Stimulated activated CD4-positive, alpha-beta T cell treated with anti-CD3 and anti-CD28 coated beads, Interleukin-1b, Interleukin-23, amount 100 ng/mL, for 4 hours (primary cell): ENCODE results near the gene DPYSL5.
A peak's percentile ranks its signal among the peaks of the same experiment; 100 is the strongest.

Source experiments
- DNase-seq, 2 donors: peaks; one replicate each; pipeline ENCODE4 v3.0.0-alpha.2; 2020; ENCODE audit warnings: low read depth in 2 of 2

DPYSL5 gene

DNA sequence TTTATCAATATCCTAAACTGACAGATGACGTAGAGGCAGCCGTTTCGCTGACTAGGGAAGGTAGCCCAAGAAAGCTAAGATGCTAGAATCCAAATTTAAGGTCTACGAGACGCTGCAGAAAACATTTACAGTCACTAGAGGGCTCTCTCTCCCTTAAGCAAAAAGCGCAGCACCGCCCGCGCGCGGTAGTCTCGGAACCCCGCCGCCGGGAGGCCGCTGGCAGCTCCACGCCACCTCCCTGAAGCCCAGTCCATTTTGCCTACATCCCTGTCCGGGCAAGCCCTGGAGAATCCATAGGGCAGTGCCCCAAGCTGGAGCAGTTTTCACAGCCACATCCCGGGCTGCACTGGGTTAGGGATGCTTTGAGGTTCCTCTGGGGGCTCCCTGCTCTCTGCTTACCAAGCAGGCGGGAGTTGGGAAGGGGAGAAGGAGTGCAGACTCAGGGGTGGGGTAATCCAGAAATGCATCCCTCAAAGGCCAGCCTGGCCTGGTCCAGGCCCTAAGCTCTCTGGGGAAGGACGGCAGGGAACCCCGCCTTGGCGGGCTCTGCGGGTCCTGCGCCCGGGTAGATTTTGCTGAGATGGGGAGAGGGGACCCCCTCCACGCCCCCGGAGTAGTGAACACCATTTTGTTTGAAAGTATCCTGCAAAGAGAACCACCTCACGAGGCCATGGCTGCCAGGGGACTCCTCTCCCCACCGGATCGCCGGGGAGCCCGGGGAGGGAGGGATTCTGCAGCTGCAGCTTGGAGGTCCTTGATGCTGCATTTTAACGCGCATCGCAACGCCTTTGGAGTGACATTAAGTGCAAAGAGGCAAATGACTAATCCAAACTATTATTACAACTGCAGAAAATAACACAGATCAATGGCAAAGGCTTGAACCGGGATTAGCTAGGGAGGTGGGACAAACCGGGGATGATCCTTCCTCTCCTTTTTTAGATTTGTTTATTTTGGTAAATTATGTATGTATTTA lies 1.3 kb upstream of the DPYSL5 start:
- DNase-seq, result peak; percentile 57 to 59

GRCh38 chr2:26847307-26847654 lies 651 bp upstream of the DPYSL5 start:
- DNase-seq, result no peak

DNA sequence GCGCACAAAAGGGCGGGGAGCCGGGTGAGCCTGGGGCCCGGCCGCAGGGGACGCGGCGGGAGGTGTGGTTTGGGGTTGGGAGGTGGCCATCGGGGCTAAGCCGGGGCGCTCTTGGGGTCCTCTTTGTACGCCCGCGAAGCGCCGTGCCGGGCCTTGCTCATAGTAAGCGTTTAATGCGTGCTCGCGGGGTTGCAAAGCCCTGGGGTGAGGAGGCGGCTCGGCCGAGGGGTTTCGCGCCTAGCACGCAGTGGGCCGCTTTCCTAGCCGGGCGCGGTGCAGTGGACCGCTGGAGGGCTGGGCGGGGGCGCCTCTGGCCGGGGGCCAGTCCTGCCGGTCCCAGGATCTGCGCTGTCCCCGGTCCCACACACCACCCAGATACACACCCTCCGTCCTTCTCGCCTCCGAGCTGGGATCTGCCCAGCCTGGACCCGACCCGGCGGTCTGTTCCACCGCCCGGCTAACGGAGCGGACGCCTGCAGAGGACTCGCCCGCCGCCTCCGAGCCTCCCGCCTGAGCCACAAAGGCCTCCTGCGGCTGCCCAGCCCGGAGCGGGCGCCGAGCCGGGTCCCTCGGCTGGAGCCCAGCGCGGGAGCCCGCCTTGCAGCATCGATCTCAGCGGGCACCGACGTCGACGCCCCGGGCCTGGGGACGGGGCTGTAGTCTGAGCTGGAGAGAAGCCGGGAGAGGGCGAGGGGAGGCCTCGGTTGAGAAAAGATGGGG lies 564 bp downstream of the DPYSL5 start:
- peak in 1 of 2 donors; percentile 24 for DNase-seq

- peak in 1 of 2 donors; percentile 7 for DNase-seq
Measured at GRCh38 chr2:26849056-26849999, 1.4 kb downstream of the DPYSL5 start.

GRCh38 chr2:26850000-26850431 lies 2.1 kb downstream of the DPYSL5 start:
- no peak for DNase-seq

DNA sequence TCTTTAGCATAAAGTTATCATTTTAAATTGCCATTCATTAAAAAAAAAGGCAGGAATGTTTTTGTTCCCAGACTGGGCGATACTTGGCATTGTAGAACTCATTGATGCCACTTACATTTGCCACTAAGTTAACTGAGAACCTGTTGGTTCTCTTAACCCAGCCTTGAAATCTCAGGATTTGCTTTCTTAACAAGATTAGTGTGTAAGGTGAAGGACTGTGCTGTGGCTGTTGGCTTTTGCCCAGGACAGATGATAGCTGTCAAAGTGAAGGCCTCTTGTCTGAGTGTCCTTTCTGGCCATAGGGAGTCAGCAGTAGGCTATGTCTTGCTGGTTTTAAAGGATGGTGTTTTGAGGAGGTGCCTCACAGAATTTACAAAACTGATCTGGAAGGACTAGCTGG lies 2.6 kb downstream of the DPYSL5 start:
- no peak for DNase-seq

DNA sequence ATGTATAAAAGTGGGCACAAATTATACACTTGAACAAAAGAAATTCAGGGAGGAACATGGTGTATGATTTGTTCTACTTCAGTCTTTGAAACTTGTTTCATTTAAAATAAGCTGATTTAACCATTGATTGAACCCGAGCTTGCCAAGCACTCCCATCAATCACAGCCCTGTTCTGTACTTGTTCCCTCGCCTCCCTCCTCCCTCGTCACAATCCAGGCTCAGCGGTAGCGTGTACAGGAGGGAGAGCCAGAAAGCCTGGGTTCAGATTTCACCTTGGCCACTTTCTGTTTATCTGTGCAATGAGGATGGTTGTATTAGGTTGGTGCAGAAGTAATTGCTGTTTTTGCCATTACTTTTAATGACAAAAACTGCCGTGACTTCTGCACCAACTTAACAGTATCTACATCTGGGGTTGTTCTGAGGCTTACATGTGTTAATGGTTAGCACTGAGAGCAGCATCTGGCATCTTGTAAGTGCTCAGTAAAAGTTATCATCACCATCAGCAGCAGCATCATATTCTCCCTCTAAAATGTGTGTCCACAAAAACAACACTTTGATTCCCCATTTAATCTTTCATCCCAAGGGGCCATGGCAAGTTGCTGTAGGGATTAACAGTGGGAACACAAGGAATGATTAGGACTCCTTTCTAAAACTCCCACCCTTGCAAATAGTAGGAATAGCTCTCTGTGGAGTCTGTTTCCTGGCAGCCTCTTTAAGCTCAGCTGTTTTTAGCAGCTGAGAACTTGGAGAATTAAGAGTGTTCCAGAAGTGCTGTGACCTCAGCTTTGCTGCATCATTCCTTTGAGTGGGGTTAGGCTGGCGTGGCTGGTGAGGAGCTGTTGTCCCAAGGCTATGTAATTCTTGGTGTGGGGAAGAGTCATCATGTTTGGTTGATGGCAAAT lies 4.7 kb downstream of the DPYSL5 start:
- DNase-seq, result no peak

GRCh38 chr2:26853751-26854150 lies 5.8 kb downstream of the DPYSL5 start:
- DNase-seq, result no peak

GRCh38 chr2:26854283-26854827 lies 6.4 kb downstream of the DPYSL5 start:
- no peak for DNase-seq

DNA sequence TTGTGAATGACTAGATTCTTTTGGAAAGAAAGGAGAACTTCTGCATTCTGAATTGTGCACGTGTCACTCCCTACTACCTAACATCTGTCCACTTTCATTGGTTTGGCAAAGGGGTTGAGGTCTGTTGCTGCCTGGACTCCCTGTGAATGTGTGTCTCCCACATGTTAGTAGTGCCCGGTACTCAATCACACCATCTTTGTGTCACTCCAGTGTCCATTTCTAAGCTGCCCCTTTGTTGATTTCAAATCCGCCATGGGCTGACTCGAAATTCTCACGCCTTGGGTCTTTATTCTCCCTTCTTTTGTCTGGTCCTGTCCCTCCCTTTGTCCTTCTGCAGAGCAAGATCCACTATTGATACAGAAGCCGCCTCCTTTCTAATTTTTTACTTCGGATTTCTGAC lies 7.5 kb downstream of the DPYSL5 start:
- no peak for DNase-seq

- no peak for DNase-seq
Measured at GRCh38 chr2:26859622-26860021, 11.7 kb downstream of the DPYSL5 start.

- DNase-seq, result no peak
Measured at GRCh38 chr2:26860211-26860850, 12.4 kb downstream of the DPYSL5 start.

GRCh38 chr2:26861610-26862224 lies 13.8 kb downstream of the DPYSL5 start:
- DNase-seq, result no peak

- DNase-seq, result no peak
Measured at GRCh38 chr2:26864226-26864625, 16.3 kb downstream of the DPYSL5 start.

- no peak for DNase-seq
Measured at GRCh38 chr2:26864646-26865045, 16.7 kb downstream of the DPYSL5 start.

- DNase-seq, result no peak
Measured at GRCh38 chr2:26870585-26871095, 22.7 kb downstream of the DPYSL5 start.

GRCh38 chr2:26873286-26873983 lies 25.5 kb downstream of the DPYSL5 start:
- DNase-seq, result no peak

DNA sequence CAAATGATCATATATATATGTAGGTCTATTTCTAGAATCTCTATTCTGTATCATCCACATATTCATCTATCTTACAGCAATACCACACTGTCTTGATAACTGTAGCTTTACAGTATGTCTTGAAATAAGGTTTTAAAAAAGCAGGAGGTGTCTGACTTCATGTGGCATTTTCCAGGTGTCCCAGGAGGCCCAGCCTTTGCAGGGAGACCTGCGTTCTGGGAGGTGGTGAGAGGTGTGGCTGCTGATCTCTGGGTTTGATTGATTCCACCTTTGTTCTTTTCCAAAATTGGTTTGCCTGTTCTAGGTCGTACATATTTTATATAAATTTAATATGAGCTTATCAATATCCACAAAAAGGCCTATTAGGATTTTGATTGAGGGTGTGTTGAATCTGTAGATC lies 26.6 kb downstream of the DPYSL5 start:
- no peak for DNase-seq
